ENCODE results near the gene MME.
"Not testable (repeated sequence)": the region's sequence is repeated elsewhere in the genome, so short reads cannot be mapped to it uniquely, and the experiment has no call there.

Gene MME

GRCh38 chr3:155194973-155195957 is 115.1 kb downstream of the MME start:
- no peak for DNase-seq (ENCODE audit: low read depth)

- no peak for DNase-seq (ENCODE audit: low read depth)
These were observed 116.3 kb downstream of the MME start for GRCh38 chr3:155196131-155197021.

GRCh38 chr3:155197786-155198185 is 117.7 kb downstream of the MME start:
- DNase-seq (ENCODE audit: low read depth): no peak

- DNase-seq (ENCODE audit: low read depth): no peak
These were observed 122.5 kb downstream of the MME start for GRCh38 chr3:155202626-155203025.

GRCh38 chr3:155204851-155205250 is 124.7 kb downstream of the MME start:
- DNase-seq (ENCODE audit: low read depth): no peak

- no peak for DNase-seq (ENCODE audit: low read depth)
These were observed 128.2 kb downstream of the MME start for GRCh38 chr3:155208183-155208800.

- DNase-seq (ENCODE audit: low read depth): no peak
These were observed 130.6 kb downstream of the MME start for GRCh38 chr3:155210736-155211135.

GRCh38 chr3:155211266-155211665 is 131.1 kb downstream of the MME start:
- DNase-seq (ENCODE audit: low read depth): no peak

GRCh38 chr3:155211940-155212339 is 131.8 kb downstream of the MME start:
- DNase-seq (ENCODE audit: low read depth): no peak

GRCh38 chr3:155216007-155216406 is 135.9 kb downstream of the MME start:
- DNase-seq (ENCODE audit: low read depth): not testable (repeated sequence)

- no peak for DNase-seq (ENCODE audit: low read depth)
These were observed 137.5 kb downstream of the MME start for GRCh38 chr3:155217591-155217990.

- DNase-seq (ENCODE audit: low read depth): no peak
These were observed 138.3 kb downstream of the MME start for GRCh38 chr3:155218462-155218861.

GRCh38 chr3:155219106-155219505 is 139.0 kb downstream of the MME start:
- no peak for DNase-seq (ENCODE audit: low read depth)

GRCh38 chr3:155225417-155225816 is 145.3 kb downstream of the MME start:
- DNase-seq (ENCODE audit: low read depth): no peak

- no peak for DNase-seq (ENCODE audit: low read depth)
These were observed 147.0 kb downstream of the MME start for GRCh38 chr3:155227141-155227540.

- no peak for DNase-seq (ENCODE audit: low read depth)
These were observed 148.6 kb downstream of the MME start for GRCh38 chr3:155228676-155229075.

- DNase-seq (ENCODE audit: low read depth): no peak
These were observed 149.0 kb downstream of the MME start for GRCh38 chr3:155229086-155229485.

GRCh38 chr3:155230382-155230781 is 150.3 kb downstream of the MME start:
- DNase-seq (ENCODE audit: low read depth): no peak

GRCh38 chr3:155231792-155232191 is 151.7 kb downstream of the MME start:
- DNase-seq (ENCODE audit: low read depth): no peak

- DNase-seq (ENCODE audit: low read depth): no peak
These were observed 152.5 kb downstream of the MME start for GRCh38 chr3:155232605-155233004.

- DNase-seq (ENCODE audit: low read depth): no peak
These were observed 153.1 kb downstream of the MME start for GRCh38 chr3:155233213-155233612.
